GM23338 (cell line): ENCODE data around the gene TRA2B.

Experiments
- CREB1 ChIP-seq: fragments of 250-450 bp; sonication (Bioruptor Pico); IDR thresholded peaks from 2 replicates; pipeline ENCODE4 v1.5.0; 2020; ENCODE audit warnings: low read depth, mild to moderate bottlenecking, moderate library complexity
- EZH2 ChIP-seq: fragments of 200-600 bp; sonication (generic); IDR thresholded peaks from one replicate; pipeline ENCODE4 v1.8.0; 2017; ENCODE audit warnings: antibody characterized with exemption, mild to moderate bottlenecking, low read depth; ENCODE audit not compliant: unreplicated experiment
- EZH2phosphoT487 ChIP-seq: fragments of 200-600 bp; sonication (generic); IDR thresholded peaks from one replicate; pipeline ENCODE4 v1.8.1; 2018; ENCODE audit warnings: antibody characterized with exemption; ENCODE audit not compliant: unreplicated experiment
- JUNB ChIP-seq: IDR thresholded peaks from one replicate; pipeline ENCODE4 v1.6.1; 2016; ENCODE audit warnings: antibody characterized with exemption; ENCODE audit not compliant: unreplicated experiment
- NANOG ChIP-seq: IDR thresholded peaks from 2 replicates; pipeline ENCODE4 v1.6.1; 2016; ENCODE audit warnings: antibody characterized with exemption, borderline replicate concordance
- POLR2AphosphoS5 ChIP-seq: IDR thresholded peaks from 2 replicates; pipeline ENCODE4 v1.6.1; 2016; ENCODE audit warnings: antibody characterized with exemption, low read depth
- STAT1 ChIP-seq: IDR thresholded peaks from one replicate; pipeline ENCODE4 v1.6.1; 2016; ENCODE audit warnings: antibody characterized with exemption; ENCODE audit not compliant: unreplicated experiment
- ZNF114 ChIP-seq: fragments of 250-450 bp; sonication (Bioruptor Pico); IDR thresholded peaks from 2 replicates; pipeline ENCODE4 v1.5.0; 2020; ENCODE audit warnings: mild to moderate bottlenecking, moderate library complexity
- TF ChIP-seq, protein P1 (sequence below), 2 experiments: fragments of 200-600 bp in 1 of 2; sonication (generic) in 1 of 2; conservative IDR thresholded peaks; 2 replicates each; pipeline versions ENCODE4 v1.5.1 to v1.6.1; 2016 to 2017; ENCODE audit warnings: antibody characterized with exemption in 2 of 2, low read depth in 2 of 2, mild to moderate bottlenecking in 2 of 2, moderate library complexity in 1 of 2
- TF ChIP-seq, protein P2 (sequence below): IDR thresholded peaks from 2 replicates; pipeline ENCODE4 v1.6.1; 2016; ENCODE audit warnings: antibody characterized with exemption
- TF ChIP-seq, protein P3 (sequence below): fragments of 250-450 bp; sonication (Bioruptor Pico); IDR thresholded peaks from 2 replicates; pipeline ENCODE4 v1.5.0; 2020; ENCODE audit warnings: mild to moderate bottlenecking, moderate library complexity
- TF ChIP-seq, protein P4 (sequence below): IDR thresholded peaks from one replicate; pipeline ENCODE4 v1.6.1; 2018; ENCODE audit warnings: antibody characterized with exemption; ENCODE audit not compliant: unreplicated experiment

DNA sequence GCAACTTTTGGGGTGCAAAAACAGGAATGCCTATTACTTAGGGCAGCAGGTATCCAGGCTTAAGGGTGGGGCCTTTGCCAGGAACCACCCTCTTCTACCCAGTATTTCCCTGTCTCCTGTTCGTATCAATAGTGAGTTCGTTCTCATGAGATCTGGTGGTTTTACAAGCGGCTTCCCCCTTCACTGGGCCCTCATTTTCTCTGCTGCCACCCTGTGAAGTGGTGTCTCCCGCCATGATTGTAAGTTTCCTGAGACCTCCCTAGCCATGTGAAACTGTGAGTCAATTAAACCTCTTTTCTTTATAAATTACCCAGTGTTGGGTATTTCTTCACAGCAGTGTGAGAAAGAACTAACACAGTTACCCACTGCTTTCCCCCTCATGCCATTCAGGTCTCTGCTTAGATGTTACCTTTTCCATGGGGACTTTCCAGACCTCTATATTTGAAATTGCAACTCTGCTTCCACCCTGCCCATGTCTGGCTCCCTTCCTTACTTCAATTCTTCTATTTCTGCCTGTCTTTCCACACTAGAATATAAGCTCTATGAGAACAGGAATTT is 23.9 kb upstream of the TRA2B start:
- TF ChIP-seq, protein P1, sequence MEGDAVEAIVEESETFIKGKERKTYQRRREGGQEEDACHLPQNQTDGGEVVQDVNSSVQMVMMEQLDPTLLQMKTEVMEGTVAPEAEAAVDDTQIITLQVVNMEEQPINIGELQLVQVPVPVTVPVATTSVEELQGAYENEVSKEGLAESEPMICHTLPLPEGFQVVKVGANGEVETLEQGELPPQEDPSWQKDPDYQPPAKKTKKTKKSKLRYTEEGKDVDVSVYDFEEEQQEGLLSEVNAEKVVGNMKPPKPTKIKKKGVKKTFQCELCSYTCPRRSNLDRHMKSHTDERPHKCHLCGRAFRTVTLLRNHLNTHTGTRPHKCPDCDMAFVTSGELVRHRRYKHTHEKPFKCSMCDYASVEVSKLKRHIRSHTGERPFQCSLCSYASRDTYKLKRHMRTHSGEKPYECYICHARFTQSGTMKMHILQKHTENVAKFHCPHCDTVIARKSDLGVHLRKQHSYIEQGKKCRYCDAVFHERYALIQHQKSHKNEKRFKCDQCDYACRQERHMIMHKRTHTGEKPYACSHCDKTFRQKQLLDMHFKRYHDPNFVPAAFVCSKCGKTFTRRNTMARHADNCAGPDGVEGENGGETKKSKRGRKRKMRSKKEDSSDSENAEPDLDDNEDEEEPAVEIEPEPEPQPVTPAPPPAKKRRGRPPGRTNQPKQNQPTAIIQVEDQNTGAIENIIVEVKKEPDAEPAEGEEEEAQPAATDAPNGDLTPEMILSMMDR (conservative IDR thresholded peaks at IDR 0.05; ENCODE audit: low read depth in 2 of 2), result no peak
- no peak for TF ChIP-seq POLR2AphosphoS5
- TF ChIP-seq, protein P2, sequence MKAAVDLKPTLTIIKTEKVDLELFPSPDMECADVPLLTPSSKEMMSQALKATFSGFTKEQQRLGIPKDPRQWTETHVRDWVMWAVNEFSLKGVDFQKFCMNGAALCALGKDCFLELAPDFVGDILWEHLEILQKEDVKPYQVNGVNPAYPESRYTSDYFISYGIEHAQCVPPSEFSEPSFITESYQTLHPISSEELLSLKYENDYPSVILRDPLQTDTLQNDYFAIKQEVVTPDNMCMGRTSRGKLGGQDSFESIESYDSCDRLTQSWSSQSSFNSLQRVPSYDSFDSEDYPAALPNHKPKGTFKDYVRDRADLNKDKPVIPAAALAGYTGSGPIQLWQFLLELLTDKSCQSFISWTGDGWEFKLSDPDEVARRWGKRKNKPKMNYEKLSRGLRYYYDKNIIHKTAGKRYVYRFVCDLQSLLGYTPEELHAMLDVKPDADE, result no peak
- no peak for TF ChIP-seq EZH2
- TF ChIP-seq EZH2phosphoT487, result no peak
- TF ChIP-seq, protein P3, sequence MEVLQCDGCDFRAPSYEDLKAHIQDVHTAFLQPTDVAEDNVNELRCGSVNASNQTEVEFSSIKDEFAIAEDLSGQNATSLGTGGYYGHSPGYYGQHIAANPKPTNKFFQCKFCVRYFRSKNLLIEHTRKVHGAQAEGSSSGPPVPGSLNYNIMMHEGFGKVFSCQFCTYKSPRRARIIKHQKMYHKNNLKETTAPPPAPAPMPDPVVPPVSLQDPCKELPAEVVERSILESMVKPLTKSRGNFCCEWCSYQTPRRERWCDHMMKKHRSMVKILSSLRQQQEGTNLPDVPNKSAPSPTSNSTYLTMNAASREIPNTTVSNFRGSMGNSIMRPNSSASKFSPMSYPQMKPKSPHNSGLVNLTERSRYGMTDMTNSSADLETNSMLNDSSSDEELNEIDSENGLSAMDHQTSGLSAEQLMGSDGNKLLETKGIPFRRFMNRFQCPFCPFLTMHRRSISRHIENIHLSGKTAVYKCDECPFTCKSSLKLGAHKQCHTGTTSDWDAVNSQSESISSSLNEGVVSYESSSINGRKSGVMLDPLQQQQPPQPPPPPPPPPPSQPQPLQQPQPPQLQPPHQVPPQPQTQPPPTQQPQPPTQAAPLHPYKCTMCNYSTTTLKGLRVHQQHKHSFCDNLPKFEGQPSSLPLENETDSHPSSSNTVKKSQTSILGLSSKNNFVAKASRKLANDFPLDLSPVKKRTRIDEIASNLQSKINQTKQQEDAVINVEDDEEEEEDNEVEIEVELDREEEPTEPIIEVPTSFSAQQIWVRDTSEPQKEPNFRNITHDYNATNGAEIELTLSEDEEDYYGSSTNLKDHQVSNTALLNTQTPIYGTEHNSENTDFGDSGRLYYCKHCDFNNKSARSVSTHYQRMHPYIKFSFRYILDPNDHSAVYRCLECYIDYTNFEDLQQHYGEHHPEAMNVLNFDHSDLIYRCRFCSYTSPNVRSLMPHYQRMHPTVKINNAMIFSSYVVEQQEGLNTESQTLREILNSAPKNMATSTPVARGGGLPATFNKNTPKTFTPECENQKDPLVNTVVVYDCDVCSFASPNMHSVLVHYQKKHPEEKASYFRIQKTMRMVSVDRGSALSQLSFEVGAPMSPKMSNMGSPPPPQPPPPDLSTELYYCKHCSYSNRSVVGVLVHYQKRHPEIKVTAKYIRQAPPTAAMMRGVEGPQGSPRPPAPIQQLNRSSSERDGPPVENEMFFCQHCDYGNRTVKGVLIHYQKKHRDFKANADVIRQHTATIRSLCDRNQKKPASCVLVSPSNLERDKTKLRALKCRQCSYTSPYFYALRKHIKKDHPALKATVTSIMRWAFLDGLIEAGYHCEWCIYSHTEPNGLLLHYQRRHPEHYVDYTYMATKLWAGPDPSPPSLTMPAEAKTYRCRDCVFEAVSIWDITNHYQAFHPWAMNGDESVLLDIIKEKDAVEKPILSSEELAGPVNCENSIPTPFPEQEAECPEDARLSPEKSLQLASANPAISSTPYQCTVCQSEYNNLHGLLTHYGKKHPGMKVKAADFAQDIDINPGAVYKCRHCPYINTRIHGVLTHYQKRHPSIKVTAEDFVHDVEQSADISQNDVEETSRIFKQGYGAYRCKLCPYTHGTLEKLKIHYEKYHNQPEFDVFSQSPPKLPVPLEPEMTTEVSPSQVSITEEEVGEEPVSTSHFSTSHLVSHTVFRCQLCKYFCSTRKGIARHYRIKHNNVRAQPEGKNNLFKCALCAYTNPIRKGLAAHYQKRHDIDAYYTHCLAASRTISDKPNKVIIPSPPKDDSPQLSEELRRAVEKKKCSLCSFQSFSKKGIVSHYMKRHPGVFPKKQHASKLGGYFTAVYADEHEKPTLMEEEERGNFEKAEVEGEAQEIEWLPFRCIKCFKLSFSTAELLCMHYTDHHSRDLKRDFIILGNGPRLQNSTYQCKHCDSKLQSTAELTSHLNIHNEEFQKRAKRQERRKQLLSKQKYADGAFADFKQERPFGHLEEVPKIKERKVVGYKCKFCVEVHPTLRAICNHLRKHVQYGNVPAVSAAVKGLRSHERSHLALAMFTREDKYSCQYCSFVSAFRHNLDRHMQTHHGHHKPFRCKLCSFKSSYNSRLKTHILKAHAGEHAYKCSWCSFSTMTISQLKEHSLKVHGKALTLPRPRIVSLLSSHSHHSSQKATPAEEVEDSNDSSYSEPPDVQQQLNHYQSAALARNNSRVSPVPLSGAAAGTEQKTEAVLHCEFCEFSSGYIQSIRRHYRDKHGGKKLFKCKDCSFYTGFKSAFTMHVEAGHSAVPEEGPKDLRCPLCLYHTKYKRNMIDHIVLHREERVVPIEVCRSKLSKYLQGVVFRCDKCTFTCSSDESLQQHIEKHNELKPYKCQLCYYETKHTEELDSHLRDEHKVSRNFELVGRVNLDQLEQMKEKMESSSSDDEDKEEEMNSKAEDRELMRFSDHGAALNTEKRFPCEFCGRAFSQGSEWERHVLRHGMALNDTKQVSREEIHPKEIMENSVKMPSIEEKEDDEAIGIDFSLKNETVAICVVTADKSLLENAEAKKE (CRISPR knock-in tag), result no peak
- TF ChIP-seq, protein P4, sequence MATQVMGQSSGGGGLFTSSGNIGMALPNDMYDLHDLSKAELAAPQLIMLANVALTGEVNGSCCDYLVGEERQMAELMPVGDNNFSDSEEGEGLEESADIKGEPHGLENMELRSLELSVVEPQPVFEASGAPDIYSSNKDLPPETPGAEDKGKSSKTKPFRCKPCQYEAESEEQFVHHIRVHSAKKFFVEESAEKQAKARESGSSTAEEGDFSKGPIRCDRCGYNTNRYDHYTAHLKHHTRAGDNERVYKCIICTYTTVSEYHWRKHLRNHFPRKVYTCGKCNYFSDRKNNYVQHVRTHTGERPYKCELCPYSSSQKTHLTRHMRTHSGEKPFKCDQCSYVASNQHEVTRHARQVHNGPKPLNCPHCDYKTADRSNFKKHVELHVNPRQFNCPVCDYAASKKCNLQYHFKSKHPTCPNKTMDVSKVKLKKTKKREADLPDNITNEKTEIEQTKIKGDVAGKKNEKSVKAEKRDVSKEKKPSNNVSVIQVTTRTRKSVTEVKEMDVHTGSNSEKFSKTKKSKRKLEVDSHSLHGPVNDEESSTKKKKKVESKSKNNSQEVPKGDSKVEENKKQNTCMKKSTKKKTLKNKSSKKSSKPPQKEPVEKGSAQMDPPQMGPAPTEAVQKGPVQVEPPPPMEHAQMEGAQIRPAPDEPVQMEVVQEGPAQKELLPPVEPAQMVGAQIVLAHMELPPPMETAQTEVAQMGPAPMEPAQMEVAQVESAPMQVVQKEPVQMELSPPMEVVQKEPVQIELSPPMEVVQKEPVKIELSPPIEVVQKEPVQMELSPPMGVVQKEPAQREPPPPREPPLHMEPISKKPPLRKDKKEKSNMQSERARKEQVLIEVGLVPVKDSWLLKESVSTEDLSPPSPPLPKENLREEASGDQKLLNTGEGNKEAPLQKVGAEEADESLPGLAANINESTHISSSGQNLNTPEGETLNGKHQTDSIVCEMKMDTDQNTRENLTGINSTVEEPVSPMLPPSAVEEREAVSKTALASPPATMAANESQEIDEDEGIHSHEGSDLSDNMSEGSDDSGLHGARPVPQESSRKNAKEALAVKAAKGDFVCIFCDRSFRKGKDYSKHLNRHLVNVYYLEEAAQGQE, result no peak
- TF ChIP-seq JUNB, result no peak
- TF ChIP-seq CREB1 (CRISPR knock-in tag), result no peak
- TF ChIP-seq NANOG, result no peak
- TF ChIP-seq STAT1, result no peak
- TF ChIP-seq ZNF114 (CRISPR knock-in tag), result no peak
